HG03342 (cell line): ENCODE measurements around the gene UFM1.
"Not testable (repeated sequence)": the region's sequence is repeated elsewhere in the genome, so short reads cannot be mapped to it uniquely, and the experiment has no call there.

ENCODE experiments used
- ATAC-seq: cut with Tn5 transposase; IDR thresholded peaks from one replicate; pipeline ENCODE4 v1.9.1; 2021; ENCODE audit warnings: mild to moderate bottlenecking, moderate library complexity; ENCODE audit not compliant: unreplicated experiment

Gene UFM1

DNA sequence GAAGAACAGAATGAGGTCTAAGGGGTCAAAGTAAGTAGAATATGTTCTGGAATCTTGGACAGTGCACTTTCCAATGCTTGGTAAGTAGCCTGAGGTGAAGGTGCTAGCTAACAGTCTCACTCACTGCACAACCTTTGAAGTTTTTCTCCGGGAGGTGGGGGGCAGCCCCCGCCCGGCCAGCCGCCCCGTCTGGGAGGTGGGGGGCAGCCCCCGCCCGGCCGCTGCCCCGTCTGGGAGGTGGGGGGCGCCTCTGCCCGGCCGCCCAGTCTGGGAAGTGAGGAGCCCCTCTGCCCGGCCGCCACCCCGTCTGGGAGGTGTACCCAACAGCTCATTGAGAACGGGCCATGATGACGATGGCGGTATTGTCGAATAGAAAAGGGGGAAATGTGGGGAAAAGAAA is 14.1 kb downstream of the UFM1 start:
- ATAC-seq = not testable (repeated sequence)

DNA sequence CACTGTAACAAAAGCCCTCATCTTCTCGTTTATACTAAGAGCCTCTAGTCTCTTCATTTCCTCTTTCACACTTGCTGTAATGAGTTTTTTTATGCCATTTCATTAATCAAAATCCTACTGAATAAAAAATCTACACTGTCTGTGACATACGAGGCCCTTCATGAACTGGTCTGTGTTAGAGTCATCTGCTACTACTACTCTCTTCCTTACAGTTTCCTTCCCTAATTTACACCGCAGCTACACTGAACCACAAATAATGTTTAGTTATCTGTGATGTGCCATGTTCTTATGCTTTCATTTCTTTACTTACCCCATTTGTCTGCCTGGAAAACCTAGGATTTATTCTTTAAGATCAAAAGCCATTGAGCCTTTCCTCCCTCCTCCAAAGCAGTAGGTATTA is 16.0 kb downstream of the UFM1 start:
- no peak for ATAC-seq

DNA sequence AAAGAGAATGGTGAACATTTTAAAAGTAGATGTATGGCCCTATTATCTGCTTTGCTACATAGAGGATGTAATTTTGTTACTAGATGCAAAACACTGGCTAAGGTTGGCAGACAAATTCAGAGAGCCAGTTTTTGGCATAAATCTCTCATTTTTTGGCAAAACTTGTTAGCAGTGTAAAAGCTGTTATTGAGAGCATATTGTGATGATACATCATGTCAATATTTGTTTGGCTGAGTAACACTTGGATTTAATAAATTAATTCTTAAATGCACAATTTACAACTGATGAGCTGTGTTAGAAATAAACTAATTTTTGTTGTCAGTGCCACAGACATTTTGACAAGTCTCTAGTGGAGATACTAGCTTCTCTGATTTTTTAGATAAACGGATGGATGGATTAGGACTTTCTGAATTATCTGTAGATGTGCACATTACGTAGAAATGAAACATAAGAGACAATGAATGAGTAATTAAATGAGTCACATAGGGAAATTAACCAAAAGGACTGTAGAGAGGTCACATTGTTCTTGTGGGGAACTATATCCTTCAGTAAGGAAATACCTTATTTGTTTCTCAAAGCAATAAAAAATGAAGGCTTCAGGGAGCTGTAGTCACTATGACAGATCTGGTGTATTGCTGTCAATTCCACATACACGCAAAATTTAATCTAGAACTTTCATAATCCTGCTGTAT is 17.4 kb downstream of the UFM1 start:
- ATAC-seq = no peak

DNA sequence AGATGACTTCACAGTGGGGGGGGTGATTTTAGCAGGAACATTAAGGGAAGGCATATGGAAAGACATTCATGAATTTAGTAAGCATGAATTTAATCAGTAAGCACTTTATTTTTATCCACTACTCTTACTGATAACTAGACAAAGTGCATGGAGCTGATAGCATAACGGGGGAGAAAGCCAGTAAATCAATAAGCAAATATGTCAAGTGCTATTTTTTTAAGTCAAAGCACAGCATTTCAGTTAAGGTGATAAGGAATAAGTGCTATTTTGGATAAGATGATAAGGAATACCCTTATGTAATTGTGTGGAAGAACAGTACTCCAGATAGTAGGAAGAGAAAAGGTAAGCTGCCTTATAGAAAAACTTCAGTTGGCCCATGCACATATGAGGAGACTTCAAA is 19.4 kb downstream of the UFM1 start:
- no peak for ATAC-seq

DNA sequence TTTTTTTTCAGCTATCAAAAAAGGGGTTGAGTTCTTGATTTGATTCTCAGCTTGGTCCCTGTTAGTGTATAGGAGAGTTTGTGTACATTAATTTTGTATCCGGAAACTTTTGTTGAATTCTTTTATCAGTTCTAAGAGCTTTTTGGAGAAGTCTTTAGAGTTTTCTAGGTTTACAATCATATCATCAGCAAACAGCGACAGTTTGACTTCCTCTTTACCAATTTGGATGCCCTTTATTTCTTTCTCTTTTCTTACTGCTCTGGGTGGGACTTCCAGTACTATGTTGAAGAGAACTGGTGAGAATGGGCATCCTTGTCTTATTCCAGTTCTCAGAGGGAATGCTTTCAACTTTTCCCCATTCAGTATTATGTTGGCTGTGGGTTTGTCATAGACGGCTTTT is 20.4 kb downstream of the UFM1 start:
- ATAC-seq = not testable (repeated sequence)

DNA sequence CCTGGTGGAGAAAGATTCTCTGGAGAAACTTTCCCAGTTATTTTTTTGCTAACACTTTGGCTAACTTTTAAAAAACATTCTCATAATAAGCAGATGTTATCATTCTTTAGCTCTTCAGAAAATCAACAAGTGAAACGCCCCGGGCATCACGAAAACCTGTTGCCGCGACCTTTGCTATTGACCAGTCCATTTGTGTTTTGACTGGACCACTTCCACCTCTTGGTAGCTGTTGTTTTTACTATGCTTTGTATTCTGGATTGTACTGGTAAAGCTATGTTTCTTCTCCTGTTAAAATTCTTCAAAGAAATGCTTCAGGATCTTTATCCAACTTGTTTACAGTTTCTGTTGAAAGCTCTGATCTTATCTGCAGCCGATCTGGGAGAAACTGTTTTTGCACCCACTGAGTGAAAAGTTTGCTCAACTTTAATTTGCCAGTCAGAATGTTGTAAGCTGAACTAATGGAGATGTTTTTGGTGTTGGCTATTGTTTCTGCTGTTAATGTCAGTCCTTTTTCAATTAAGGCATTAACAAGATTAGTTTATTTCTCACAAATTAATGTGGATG is 23.3 kb downstream of the UFM1 start:
- no peak for ATAC-seq

DNA sequence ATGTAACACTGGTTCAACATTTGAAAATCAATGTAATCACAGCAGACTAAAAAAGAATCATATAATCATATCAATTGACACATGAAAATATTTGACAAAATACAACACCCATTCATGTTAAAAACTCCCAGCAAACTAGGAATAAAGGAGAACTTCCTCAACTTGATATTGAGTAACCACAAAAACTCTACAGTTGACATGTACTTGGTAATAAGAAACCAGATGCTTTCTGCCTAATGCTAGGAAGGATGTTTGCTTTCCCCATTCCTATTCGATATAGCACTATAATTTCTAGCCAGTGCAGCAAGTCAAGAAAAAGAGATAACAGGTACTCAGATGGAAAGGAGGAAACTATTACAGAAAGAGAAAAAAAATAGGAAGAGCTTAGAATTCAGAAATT is 26.9 kb downstream of the UFM1 start:
- no peak for ATAC-seq

DNA sequence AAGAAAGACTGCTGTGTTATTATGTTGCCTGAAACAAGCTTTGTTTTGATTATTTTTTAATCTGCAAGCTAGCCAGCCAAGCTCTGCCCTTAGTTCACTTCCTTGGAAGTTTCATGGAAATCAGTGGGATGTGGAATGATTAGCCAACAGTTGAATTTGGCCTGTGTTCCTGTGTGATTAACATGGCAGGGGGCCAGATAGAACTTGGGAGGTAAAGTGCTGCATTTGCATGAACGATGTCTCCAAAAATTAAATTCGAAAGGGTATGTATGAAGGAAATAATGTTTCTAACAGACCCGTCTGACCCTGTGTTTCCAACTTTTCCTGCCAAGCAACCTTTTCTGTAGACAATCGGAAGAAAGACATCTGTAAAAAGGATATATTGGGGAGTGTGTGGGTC is 32.2 kb downstream of the UFM1 start:
- no peak for ATAC-seq

DNA sequence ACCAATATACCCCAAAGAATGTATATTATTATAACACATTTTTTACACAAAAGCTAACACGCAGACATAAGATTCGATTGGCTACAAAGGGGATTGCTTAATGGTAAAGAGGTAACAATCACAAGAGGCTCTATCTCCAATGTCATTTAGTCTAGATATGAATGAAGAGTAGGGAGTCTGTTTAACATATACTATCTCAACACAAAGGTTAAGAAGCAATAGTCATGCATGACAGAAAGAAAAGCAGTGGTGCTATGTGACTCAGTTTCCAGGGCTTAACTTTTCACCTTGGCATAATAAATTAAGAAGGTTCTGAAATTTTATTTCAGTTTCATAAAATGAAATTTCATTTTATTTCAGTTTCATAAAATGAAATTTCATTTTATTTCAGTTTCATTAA is 33.3 kb downstream of the UFM1 start:
- ATAC-seq = no peak

DNA sequence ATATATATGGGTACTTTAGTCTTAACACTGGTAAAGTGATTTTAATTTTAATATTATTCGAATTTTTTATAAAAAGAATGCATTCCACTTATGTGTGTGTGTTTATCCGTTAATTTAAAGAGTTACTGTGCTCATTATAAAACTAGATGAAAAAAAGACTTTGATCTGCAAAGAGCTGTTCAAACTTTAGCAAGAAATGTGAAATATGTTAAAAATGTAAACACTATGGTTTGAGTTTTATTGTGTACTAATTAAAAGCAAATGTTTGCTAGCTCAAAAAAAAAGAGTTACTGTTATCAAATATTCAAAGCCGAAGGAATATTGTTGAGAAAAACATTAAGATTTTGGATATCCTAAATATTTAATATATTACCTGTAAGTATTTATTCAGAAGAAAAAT is 34.5 kb downstream of the UFM1 start:
- ATAC-seq = no peak

DNA sequence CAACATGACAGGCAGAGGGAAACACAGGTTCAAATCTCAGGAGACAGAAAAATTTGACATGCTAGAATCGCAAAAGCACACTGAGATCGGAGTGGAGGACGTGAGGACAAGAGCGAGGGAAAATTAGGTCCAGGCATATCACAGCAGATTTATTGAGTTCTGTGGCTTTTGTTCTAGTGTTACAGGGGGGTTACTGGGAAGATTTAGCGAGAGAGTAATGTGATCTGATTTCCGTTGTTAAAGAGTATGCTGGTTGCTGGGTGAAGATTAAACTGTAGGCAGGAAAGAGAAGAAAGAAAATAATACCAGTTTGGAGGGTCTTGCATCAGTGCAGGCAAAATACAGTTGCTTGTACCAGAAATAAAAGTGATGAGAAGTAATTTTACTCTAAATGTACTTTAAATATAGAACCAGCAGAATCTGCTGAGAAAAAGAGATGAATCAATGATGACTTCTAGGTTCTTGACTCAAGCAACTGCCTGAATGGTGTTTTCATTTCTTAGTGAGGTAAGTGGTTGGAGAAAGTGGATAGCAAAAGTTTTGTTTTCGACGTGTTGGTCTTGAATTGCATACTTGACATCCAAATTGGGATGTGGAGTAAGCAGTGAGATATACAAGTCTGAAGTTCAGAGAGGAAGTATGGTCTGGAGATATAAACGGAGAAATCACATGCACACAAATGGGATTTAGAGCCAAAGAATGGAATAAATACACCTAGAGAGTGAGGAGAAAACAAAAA is 35.7 kb downstream of the UFM1 start:
- ATAC-seq = no peak

DNA sequence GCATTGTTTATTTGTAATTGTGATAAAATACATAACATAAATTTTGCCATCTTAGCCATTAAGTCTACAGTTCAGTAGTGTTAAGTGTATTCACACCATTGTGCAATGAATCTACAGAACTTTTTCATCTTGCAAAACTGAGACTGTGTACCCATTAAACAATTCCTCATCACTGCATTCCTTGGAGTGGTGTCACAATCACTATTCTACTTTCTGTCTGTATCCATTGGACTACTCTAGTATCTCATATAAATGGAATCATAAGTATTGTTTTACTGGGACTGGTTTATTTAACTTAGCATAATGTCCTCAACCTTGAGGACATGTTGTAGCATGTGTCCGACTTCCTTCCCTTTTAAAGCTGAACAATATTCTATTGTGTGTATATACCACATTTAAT is 36.8 kb downstream of the UFM1 start:
- no peak for ATAC-seq

DNA sequence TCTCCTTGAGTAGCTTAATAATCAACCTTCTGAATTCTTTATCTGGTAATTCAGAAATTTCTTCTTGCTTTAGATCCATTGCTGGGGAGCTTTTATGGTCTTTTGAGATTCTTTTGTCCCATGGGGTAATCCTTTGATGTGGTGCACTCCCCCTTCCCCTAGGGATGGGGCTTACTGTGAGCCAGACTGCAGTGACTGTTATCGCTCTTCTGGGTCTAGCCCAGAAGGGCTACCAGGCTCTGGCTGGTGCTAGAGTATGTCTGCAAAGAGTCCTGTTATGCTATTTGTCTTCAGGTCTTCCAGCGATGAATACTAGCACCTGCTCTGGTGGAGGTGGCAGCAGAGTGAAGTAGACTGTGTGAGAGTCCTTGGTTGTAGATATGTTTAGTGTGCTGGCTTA is 41.7 kb downstream of the UFM1 start:
- ATAC-seq = no peak

DNA sequence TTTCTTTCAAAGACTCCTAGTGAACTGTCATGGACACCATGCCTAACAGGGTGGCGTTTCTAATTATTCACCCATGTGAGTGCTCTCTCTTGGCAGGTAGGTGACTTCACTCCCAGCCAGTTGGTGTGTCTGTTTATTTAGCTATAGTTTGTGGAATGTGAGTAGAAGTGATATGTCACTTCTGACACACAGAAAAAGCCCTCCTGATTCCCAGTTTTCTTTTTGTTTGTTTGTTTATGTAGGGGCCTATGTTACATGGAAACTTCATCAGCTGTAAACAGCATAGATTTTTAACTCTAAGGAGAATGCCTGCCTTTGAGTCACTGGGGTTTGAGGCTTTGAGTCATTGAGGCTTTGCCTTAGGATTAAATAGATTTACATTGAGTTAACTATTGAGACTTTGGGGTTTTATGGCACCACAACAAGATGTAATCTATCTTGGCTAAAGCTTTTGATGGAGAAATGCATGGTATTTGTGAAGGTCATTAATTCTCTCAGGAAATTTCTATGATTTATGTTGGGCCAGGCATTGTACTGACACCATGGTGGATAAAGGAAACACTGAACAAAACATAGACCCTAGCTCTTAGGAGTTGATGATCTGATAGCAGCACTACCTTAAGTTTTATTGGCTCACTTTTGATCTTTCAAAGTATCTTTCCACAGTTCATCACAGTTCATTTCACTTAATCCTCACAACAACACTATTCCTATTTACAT is 45.3 kb downstream of the UFM1 start:
- no peak for ATAC-seq

DNA sequence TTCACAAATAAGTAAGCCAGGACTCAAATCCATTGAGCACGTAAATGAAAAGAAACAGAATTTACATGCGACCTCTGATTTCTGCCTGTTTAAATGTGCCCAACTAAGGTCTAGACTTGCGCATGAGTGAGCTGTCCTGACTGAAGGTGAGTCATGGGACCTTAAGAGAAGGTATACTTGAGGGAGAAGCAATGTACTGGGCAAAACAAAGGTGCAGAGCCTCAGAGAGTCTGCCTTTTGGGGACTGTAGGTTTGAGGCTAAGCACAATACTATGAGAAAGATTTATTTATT is 45.8 kb downstream of the UFM1 start:
- no peak for ATAC-seq

DNA sequence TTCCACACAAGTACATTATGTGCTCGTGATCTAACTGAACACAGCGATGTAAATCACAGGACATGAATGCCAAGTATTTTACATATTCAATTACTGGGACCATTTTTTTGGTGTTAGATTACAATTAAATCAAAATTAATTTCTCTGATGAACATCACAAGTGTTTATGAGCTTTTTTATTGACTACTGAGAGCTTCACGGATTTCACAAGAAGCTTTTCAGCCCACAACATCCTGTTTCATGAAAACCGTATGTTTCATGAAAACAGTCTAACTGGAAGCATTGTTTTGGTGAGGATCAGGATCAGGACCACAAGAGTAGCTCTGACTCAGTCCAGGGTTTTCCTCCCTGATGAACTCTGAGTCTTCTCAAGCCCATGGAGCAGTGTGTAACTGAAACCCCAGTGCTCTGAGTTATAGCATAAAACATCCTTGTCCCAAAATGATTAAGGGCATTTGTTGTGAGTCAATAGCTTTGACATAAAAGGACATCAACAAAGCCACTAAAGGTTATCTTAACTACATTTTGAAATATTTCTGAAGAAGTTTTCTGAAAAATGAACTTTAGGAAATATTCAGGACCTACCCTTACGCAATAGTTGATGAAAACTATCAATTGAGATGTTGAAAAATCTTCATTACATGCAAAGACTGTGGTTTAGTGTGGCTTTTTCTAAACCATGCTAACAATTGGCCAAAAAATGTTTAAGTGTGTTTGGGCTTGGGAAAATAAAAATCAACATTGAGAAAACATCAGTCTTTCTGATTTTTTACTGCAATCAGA is 49.3 kb downstream of the UFM1 start:
- ATAC-seq = no peak

DNA sequence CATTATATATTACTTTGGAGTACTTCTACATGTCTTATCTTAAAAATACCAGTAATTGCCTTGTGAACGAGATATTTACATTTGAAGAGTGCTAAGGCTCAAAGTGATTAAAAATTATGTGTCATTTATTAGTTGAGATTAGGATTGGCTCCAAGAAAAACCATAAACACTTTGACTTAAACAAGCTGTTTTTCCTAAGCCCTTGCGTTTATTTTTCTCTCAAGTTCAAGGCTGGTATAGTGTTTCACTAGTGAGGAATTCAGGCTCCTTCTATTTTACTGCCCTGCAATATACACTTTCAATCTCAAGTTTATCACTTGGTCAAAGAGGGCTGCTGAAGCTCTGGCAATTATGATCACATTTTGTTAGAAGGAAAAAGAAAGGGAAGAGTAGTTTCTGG is 49.9 kb downstream of the UFM1 start:
- ATAC-seq = no peak

DNA sequence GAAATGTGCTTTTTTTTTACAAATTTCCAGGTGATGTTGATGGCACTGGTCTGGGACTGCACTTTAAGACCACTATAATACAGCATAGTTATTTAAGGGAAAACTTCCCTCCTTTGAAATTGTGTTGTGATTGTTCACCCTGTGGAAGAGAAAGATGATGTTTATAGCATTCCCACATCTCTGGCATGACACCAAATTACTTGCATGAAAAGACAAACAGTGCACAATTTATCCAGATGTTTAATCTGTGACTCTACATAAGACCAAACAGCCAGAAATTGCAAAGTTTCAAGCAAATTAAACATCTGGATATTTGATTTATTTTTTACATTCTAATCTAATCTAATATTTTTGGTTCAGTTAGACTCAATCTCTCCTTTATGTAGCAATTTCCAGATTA is 51.6 kb downstream of the UFM1 start:
- no peak for ATAC-seq

DNA sequence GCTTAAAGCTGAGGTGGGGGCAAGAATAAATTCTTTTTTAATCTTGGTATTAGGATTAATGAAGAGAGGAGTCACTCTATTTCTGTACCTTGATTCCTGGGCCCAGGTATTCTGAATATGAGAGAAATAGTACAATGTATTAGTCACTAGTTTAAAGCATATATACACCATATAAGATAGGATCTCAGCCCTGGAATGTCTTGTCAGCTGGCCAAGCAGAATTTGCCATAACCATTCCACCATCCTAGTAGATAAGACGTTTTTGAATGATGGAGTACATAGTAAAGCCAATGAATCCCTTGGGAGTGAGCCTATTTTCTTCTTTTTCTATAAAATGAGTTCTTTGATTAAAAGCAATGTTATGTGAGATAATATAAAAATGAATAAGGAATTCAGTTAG is 55.6 kb downstream of the UFM1 start:
- no peak for ATAC-seq

DNA sequence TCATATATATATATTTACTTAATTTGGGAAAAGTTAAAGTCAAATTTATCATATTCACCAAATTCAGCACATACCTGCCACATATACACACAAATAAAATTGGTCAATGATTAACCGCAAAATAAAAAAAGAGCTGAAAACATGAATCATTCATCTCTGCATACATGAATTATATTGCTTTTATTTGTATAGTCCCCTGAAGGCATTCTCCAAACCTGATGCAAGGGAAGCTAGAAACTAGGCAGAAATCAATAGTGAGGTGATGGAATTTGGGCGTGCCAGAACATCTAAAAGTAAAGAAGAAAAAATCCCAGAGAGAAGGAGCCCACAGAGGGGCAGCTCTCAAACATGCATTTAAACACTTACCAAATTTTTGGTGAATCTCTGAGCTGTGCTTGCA is 60.1 kb downstream of the UFM1 start:
- no peak for ATAC-seq

DNA sequence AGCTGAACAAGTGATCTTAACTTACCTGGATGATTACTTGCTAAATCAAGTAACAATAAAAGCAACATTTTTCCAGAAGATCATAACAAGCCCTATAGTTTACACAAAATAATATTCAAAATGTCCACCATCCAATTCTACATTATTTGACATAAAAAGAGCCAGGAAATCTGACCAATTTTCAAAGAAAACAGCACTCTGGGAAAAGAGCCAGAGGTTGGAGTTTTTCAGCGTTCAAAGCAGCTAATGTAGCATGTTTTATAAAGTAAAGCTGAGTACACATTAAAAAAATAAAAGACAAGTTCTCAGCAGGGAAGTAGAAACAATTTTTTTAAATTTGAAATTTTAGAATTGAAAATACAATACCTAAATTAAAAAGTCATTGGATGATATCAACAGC is 62.6 kb downstream of the UFM1 start:
- no peak for ATAC-seq
